HUDEP-2 (cell line): Measurements from ENCODE around the gene SERINC3.
A peak's percentile ranks its signal among the peaks of the same experiment; 100 is the strongest.
"Not testable (repeated sequence)": the region's sequence is repeated elsewhere in the genome, so short reads cannot be mapped to it uniquely, and the experiment has no call there.

Source experiments
- DNase-seq, 76 experiments: peaks; one replicate each; lab custom pipeline; 2025; ENCODE audit not compliant: unreplicated experiment in 76 of 76; lab: John Stamatoyannopoulos, UW

Gene SERINC3

GRCh38 chr20:44495802-44496481 is 25.9 kb downstream of the SERINC3 start:
- no peak for DNase-seq

- DNase-seq, result no peak
Measured at GRCh38 chr20:44495257-44495656, 26.6 kb downstream of the SERINC3 start.

- no peak for DNase-seq
Measured at GRCh38 chr20:44494681-44495080, 27.2 kb downstream of the SERINC3 start.

DNA sequence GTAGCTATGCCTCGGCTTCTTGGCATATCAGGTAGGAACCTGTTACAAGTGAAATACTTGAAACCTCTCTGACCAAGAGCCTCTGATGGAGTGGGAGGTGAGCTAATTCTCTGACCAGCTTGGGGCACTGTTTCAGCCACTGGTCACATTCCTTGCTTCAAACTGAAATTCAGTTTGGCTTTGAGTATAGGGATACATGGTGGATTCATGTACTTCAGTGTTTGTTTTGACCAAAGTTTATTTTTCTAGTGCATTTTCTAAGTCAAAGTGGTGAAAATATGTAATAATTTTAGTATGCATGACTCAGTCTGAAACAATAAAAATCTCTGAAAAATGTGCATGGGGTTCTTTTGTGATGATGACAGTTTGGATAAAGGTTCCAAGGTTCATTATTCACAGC is 27.6 kb downstream of the SERINC3 start:
- DNase-seq, result no peak

DNA sequence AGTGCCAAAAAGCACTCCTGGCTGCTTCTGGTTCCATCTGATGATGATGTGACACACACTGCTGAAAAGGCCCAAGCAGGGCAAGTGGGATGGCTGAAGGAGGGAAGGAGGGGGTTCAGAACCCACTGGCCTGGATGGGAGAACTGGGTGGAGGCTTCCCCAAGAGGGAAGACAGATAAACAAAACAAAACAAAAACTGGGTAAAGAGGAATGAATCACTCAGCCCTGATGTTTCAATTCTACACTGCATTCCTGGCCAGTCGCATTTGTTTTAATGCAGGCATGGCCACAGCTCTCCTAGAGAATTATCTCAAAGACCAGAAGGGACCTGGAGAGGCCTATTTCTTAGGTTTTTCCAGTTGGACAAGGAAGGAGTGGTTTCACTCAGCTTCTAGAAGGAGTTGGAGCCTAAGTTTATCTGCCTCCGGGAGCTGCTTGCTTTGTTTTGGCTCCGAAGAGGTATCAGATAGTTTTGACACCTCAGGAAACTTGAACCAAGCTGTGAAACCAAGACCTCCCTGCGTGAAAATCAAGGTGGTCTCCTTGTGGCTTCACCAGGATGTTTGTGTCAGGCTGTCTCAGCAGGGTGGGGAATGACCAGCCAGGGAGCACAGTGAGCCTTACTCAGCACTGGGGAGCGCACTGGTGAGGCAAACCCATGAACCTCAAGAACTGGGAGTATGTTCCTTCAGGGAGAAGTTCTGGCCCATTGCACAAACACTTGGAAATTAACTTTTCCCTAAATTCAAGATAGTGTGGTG is 30.1 kb downstream of the SERINC3 start:
- DNase-seq, result no peak

GRCh38 chr20:44489931-44490330 is 31.9 kb downstream of the SERINC3 start:
- DNase-seq, result no peak

DNA sequence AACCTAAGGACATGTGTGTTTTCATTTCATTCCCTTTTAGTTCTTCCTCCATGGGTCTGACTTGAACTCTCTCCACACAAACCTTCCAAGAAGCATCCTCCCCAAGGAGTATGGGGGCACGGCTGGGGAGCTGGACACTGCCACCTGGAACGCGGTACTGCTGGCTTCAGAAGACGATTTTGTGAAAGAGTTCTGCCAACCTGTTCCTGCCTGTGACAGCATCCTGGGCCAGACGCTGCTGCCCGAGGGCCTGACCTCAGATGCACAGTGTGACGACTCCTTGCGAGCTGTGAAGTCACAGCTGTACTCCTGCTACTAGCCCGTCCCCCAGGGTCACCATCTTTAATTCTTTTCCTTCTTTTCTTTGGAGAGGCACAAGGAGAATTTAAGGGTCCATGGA is 32.6 kb downstream of the SERINC3 start:
- DNase-seq, result no peak

DNA sequence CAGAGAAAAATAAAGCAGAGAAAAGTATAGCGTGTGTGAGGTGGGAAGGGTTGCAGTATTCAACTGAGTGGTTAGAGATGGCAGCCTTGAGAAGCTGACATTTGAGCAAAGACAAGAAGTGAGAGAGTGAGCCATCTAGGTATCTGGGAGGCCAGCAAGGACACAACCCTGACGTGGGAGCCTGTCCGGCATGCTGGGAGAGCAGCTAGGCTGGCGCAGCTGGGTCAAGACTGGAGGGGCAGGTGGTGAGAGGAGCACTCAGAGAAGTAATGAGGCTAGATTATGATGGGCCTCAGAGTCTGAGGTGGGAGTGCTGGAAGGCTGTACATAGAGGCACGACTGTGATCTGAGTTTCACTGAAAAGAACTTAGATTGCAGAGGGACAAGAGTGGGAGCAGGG is 33.3 kb downstream of the SERINC3 start:
- DNase-seq, result no peak

DNA sequence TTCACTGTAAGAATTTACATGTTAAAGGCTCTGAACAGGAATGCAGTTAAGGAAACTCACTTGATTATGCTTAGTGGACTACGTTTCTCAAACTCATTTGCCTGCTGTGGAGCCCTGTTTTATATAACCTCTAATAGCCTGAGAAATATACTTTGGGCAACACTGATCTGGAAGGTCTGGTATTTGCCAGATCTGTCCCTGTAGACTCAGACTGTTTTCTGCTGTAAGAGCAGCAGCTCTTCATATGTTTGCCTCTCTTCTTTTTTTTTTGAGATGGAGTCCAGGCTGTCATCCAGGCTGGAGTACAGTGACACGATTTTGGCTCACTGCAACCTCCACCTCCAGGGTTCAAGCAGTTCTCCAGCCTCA is 36.1 kb downstream of the SERINC3 start:
- no peak for DNase-seq

- DNase-seq, result no peak
Measured at GRCh38 chr20:44485078-44485829, 36.6 kb downstream of the SERINC3 start.

- DNase-seq, result no peak
Measured at GRCh38 chr20:44483112-44483511, 38.8 kb downstream of the SERINC3 start.

GRCh38 chr20:44481719-44482416 is 40.0 kb downstream of the SERINC3 start:
- DNase-seq, result no peak

DNA sequence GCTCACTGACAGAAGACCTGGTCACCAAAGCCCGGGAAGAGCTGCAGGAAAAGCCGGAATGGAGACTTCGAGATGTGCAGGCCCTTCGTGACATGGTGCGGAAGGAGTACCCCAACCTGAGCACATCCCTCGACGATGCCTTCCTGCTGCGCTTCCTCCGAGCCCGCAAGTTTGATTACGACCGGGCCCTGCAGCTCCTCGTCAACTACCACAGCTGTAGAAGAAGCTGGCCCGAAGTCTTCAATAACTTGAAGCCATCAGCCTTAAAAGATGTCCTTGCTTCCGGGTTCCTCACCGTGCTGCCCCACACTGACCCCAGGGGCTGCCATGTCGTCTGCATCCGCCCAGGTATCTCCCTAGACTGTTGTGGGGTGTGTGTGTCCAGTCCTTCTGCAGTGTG is 41.8 kb downstream of the SERINC3 start:
- DNase-seq, result no peak

- no peak for DNase-seq
Measured at GRCh38 chr20:44479643-44480042, 42.2 kb downstream of the SERINC3 start.

DNA sequence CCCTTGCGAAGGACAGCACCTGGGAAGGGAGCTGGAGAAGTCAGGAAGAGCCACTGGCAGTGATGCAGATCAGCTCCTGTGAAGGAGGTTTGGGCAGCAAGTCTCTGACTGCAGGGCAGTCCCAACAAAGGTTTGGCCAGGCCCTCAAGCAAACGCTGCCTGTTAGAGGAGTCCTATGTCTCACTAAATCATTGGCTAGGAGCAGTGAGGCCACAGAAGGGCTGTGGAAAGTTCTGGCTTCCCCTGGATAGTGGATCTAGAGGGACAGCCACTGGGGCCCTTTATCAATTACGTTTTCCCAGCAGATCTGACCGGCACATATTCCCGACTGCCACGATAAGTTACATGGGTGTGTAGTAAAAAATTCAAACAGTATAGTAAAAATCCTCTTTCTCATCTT is 43.7 kb downstream of the SERINC3 start:
- no peak for DNase-seq

GRCh38 chr20:44477151-44477550 is 44.7 kb downstream of the SERINC3 start:
- DNase-seq, result no peak

- DNase-seq, result peak in 74 of 76 experiments; percentile 25 to 88 (median 74)
Measured at GRCh38 chr20:44475694-44476560, 45.9 kb downstream of the SERINC3 start, which contains the start of gene TTPAL. Gene TTPAL (plus strand): TSS chr20:44475874. CDS start chr20:44480000, 4,126 bp downstream.

DNA sequence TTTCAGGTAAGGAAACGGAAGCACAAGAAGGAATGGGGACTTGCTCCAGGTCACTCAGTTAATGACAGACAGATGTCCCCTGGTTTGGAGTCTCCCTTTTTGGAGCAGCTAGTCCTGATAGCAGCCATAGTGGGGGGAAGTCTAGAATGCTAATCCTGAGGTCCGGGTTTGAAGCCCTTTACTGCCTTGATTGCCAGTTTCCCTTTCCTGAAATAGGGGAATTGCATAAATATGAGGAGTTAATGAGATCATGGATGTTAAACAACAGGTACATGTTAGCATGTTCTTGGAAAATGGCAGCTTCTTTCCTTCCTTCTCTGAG is 46.5 kb downstream of the SERINC3 start:
- DNase-seq, result no peak

GRCh38 chr20:44472283-44472682 is 49.6 kb downstream of the SERINC3 start:
- not testable (repeated sequence) for DNase-seq

DNA sequence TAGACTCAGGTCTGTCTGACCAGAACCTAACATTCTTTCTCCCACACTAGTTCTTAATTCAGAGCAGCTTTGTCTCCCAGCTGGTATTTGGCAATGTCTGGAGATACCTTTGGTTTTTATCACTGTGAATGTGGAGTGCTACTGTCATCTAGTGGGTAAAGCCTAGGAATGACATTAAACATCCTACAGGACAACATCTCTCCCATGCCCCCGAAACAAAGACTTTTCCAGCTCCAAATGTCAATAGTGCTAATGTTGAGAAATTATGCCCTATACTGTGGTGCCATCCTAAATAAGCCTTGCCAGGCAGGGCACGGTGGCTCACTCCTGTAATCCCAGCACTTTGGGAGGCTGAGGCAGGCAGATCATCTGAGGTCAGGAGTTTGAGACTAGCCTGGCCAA is 50.4 kb downstream of the SERINC3 start:
- DNase-seq, result peak in 2 of 76 experiments; percentile 12 to 16
